Panc1 (cell line): ENCODE measurements around the gene ADAMTS9. TPM values are rescaled to one million over a fixed set of nuclear protein-coding genes. Genes with fewer than 3 reads are reported as not detected.

ENCODE experiments used
- ATAC-seq: fragments of 200-7000 bp; cut with Tn5 transposase; 2 replicates; pipeline ENCODE4 v1.9.1; 2020; ENCODE audit warnings: mild to moderate bottlenecking, moderate library complexity
- BruUV-seq: library from RNA; stranded (reverse); fragments of 400-500 nt; replicated peaks from 2 replicates; lab custom pipeline; 2021; lab: Mats Ljungman, UMichigan
- CTCF ChIA-PET: fragments of 300-600 bp; sonication (Branson Sonifier 250); formaldehyde crosslinking; loops from one replicate; lab custom pipeline; 2022; ENCODE audit warnings: antibody characterized with exemption; lab: Charles Lee
- POLR2A ChIA-PET: fragments of 300-600 bp; sonication (Branson Sonifier 250); formaldehyde crosslinking; loops from one replicate; lab custom pipeline; 2022; ENCODE audit warnings: antibody characterized with exemption; lab: Charles Lee
- DNase-seq: peaks from one replicate; pipeline ENCODE4 v3.0.0-alpha.2; 2010; ENCODE audit warnings: low read depth, low spot score
- H3K27ac ChIP-seq: 2 replicates; pipeline ENCODE4 v1.5.1; 2011; ENCODE audit warnings: mild to moderate bottlenecking, low read length, inconsistent platforms
- H3K27me3 ChIP-seq: fragments of 200-500 bp; sonication (Bioruptor generic); 2 replicates; pipeline ENCODE4 v1.6.0; 2014; ENCODE audit warnings: low read length, inconsistent platforms; ENCODE audit not compliant: control insufficient read depth, insufficient read depth
- H3K36me3 ChIP-seq: fragments of 200-500 bp; sonication (Bioruptor generic); 2 replicates; pipeline ENCODE4 v1.5.1; 2014; ENCODE audit warnings: inconsistent platforms, mild to moderate bottlenecking, low read length, moderate library complexity; ENCODE audit not compliant: control insufficient read depth, insufficient read depth
- H3K4me1 ChIP-seq: 2 replicates; pipeline ENCODE4 v1.5.1; 2011; ENCODE audit warnings: inconsistent platforms, mild to moderate bottlenecking, low read length, moderate library complexity; ENCODE audit not compliant: control insufficient read depth, insufficient read depth
- H3K4me3 ChIP-seq, 2 experiments: 2 replicates each; pipeline ENCODE4 v1.5.1; 2011 to 2012; ENCODE audit warnings: low read depth in 2 of 2, low read length in 2 of 2, mild to moderate bottlenecking in 2 of 2, inconsistent platforms in 1 of 2, moderate library complexity in 1 of 2
- H3K9me3 ChIP-seq: fragments of 200-500 bp; sonication (Bioruptor generic); 2 replicates; pipeline ENCODE4 v1.5.1; 2014; ENCODE audit warnings: low read depth, mild to moderate bottlenecking, inconsistent platforms, low read length, moderate library complexity; ENCODE audit not compliant: control insufficient read depth, insufficient read depth
- POLR2AphosphoS5 ChIP-seq: IDR thresholded peaks from 2 replicates; pipeline ENCODE4 v1.6.1; 2012; ENCODE audit warnings: mild to moderate bottlenecking, low read depth, low read length, moderate library complexity
- SIN3A ChIP-seq: IDR thresholded peaks from 2 replicates; pipeline ENCODE4 v1.6.1; 2012; ENCODE audit warnings: low read depth, mild to moderate bottlenecking, low read length, moderate library complexity, borderline replicate concordance; ENCODE audit not compliant: insufficient read depth
- TCF7L2 ChIP-seq: IDR thresholded peaks from 2 replicates; pipeline ENCODE4 v1.6.1; 2011; ENCODE audit warnings: mild to moderate bottlenecking, low read depth, low read length, inconsistent platforms
- in situ Hi-C: cut with HindIII; loops from 2 replicates; pipeline ENCODE4 v1.10.0; 2016; ENCODE audit warnings: low sequenced_read_pairs, low pct_unique_long_range_greater_than_20kb
- intact Hi-C: fragments of 100-400 bp; cut with micrococcal nuclease; formaldehyde crosslinking; loops from one replicate; pipeline ENCODE4 v1.10.0; 2022; ENCODE audit not compliant: unreplicated experiment
- total RNA-seq: library from RNA; stranded (reverse); gene quantifications from one replicate; pipeline ENCODE4 v1.2.1, GENCODE V29; 2021; ENCODE audit not compliant: unreplicated experiment
- TF ChIP-seq, protein P1 (sequence below): fragments of 450-650 bp; IDR thresholded peaks from 2 replicates; pipeline ENCODE4 v1.5.1; 2017; ENCODE audit warnings: mild to moderate bottlenecking
- TF ChIP-seq, protein P2 (sequence below), 2 experiments: IDR thresholded peaks; 2 replicates each; pipeline ENCODE4 v1.6.1; 2011 to 2012; ENCODE audit warnings: low read depth in 2 of 2, control low read depth in 1 of 2, low read length in 1 of 2, mild to moderate bottlenecking in 1 of 2, moderate library complexity in 1 of 2; ENCODE audit not compliant: insufficient read depth in 1 of 2

ADAMTS9 gene
- total RNA-seq, 1 experiment from 2014 or later: 0.05 TPM

DNA sequence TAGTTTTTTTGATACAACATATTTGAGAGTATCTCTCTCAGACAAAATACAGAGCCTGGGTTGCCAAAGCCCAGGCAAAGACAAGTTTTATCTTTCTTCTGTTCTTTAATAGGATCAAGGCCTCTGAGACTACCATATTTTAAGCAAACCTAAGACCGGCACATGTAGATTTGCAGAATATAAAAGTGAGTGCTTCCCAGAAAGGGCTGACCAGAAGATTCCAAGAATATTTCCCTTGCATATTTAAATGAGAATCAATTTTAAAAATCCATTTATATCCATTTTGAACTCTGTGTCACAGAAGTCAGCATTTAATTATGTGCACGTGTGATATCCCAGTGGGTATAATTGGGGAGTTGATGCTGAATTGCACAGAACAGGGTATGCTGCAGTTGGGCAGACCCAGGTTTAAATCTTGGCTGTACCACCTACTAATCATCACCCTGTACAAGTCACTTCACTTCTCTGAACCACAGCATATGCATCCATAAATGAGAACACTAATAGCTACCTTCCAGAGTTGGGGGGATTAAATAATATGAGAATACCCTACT is 191.9 kb downstream of the ADAMTS9 start:
- Histone ChIP-seq H3K27me3 (peaks cover 2% of the 10 kb centered on the region), H3K27ac (no peak overlapping the region), H3K4me3 (no peak overlapping the region), H3K36me3 (no peaks in the 10 kb centered on the region), H3K9me3 (no peaks in the 10 kb centered on the region), H3K4me1 (no peaks in the 10 kb centered on the region)
- ChIA-PET CTCF (no interaction called here), POLR2A (no interaction called here)
- intact Hi-C loops: no loop called here
- TF ChIP-seq, protein P1, sequence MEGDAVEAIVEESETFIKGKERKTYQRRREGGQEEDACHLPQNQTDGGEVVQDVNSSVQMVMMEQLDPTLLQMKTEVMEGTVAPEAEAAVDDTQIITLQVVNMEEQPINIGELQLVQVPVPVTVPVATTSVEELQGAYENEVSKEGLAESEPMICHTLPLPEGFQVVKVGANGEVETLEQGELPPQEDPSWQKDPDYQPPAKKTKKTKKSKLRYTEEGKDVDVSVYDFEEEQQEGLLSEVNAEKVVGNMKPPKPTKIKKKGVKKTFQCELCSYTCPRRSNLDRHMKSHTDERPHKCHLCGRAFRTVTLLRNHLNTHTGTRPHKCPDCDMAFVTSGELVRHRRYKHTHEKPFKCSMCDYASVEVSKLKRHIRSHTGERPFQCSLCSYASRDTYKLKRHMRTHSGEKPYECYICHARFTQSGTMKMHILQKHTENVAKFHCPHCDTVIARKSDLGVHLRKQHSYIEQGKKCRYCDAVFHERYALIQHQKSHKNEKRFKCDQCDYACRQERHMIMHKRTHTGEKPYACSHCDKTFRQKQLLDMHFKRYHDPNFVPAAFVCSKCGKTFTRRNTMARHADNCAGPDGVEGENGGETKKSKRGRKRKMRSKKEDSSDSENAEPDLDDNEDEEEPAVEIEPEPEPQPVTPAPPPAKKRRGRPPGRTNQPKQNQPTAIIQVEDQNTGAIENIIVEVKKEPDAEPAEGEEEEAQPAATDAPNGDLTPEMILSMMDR: no peak
- TF ChIP-seq, protein P2, sequence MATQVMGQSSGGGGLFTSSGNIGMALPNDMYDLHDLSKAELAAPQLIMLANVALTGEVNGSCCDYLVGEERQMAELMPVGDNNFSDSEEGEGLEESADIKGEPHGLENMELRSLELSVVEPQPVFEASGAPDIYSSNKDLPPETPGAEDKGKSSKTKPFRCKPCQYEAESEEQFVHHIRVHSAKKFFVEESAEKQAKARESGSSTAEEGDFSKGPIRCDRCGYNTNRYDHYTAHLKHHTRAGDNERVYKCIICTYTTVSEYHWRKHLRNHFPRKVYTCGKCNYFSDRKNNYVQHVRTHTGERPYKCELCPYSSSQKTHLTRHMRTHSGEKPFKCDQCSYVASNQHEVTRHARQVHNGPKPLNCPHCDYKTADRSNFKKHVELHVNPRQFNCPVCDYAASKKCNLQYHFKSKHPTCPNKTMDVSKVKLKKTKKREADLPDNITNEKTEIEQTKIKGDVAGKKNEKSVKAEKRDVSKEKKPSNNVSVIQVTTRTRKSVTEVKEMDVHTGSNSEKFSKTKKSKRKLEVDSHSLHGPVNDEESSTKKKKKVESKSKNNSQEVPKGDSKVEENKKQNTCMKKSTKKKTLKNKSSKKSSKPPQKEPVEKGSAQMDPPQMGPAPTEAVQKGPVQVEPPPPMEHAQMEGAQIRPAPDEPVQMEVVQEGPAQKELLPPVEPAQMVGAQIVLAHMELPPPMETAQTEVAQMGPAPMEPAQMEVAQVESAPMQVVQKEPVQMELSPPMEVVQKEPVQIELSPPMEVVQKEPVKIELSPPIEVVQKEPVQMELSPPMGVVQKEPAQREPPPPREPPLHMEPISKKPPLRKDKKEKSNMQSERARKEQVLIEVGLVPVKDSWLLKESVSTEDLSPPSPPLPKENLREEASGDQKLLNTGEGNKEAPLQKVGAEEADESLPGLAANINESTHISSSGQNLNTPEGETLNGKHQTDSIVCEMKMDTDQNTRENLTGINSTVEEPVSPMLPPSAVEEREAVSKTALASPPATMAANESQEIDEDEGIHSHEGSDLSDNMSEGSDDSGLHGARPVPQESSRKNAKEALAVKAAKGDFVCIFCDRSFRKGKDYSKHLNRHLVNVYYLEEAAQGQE (IDR thresholded peaks at IDR 0.05; ENCODE audit: insufficient read depth in 1 of 2, low read depth in 2 of 2, low read length in 1 of 2): no peak
- TF ChIP-seq TCF7L2 (no peak), SIN3A (no peak), POLR2AphosphoS5 (no peak)
- no peak for DNase-seq
- in situ Hi-C loops: no loop called here
- ATAC-seq: no peak
- no TSS peak for BruUV-seq

DNA sequence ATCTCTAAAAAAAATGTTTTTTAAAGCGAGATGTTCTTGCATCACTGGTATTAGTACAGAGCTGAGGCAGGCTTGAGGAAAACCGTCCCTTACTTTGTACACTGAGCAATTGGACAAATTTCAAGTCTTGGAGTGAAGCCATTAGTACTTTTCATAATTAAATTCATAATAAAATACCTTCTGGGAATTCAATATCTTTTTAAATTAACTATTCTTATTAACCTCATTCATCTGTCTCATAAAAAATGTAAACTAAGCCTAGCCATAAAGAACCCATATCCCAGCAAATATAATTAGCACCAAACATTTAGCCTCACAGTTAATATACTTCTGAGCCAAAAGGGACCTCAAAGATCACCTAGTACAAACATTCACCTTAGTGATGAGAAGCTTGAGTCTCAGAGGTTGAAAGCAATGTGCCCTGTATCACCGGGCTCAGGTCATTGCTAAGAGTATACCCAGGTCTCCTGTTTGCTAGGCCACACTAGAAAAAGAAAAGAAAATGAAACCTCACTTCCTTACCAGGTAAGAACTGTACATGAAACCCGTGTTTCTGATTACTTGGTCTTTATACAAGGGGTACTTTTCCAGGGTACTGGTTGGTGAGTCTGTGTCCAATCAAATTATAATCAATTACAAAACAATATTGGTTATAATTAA is 192.5 kb downstream of the ADAMTS9 start:
- DNase-seq (no peak), ATAC-seq (no peak)
- Histone ChIP-seq H3K4me3 (no peak overlapping the region), H3K9me3 (no peaks in the 10 kb centered on the region), H3K4me1 (no peaks in the 10 kb centered on the region), H3K27me3 (peaks cover 2% of the 10 kb centered on the region), H3K27ac (no peak overlapping the region), H3K36me3 (no peaks in the 10 kb centered on the region)
- TF ChIP-seq, protein P2 (IDR thresholded peaks at IDR 0.05; ENCODE audit: insufficient read depth in 1 of 2, low read depth in 2 of 2, low read length in 1 of 2): no peak
- TF ChIP-seq, protein P1: no peak
- no peak for TF ChIP-seq SIN3A
- TF ChIP-seq POLR2AphosphoS5: no peak
- TF ChIP-seq TCF7L2: no peak
- in situ Hi-C loops: no loop called here
- ChIA-PET POLR2A (no interaction called here), CTCF (no interaction called here)
- no TSS peak for BruUV-seq
- intact Hi-C loops: no loop called here
